Cardiac septum (tissue), 1 donor: ENCODE measurements around the gene CLN6. TPM values are rescaled to one million over a fixed set of nuclear protein-coding genes. Genes with fewer than 3 reads are reported as not detected.
"Not testable (repeated sequence)": the region's sequence is repeated elsewhere in the genome, so short reads cannot be mapped to it uniquely, and the experiment has no call there.

Experiments used
- DNase-seq: peaks from one replicate; pipeline ENCODE4 v3.0.0-alpha.2; 2020; ENCODE audit warnings: low spot score
- intact Hi-C: fragments of 100-400 bp; cut with DNase I; formaldehyde crosslinking; loops from one replicate; pipeline ENCODE4 v1.14.0; 2022
- total RNA-seq: library from RNA; stranded (reverse); fragmentation: NEBNext Ultra II Directional; extraction: Animal tissue kit (Norgen Biotek cat#: 25700); gene quantifications from one replicate; pipeline ENCODE4 v1.2.1, GENCODE V29; 2021
- donor health status: DM: no; HTN: no; CAD: no.

CLN6 gene
- total RNA-seq, 1 donor from 2014 or later = 8.5 TPM

- intact Hi-C loops, DNase-seq: not testable (repeated sequence)
These were observed 57.5 kb downstream of the CLN6 start for GRCh38 chr15:68172037-68172436.

- no peak for DNase-seq
- intact Hi-C loops = loop anchor here (10.0 kb wide), 1 partner anchor 712 kb away; no protein-coding TSS in a partner anchor
These were observed 62.7 kb downstream of the CLN6 start for GRCh38 chr15:68166847-68167246.

GRCh38 chr15:68163191-68163590 is 66.3 kb downstream of the CLN6 start:
- intact Hi-C loops = loop anchor here (5.0 to 10.0 kb wide), 2 partner anchors 44 to 708 kb away; partner anchors contain the start of gene CALML4

GRCh38 chr15:68158046-68158628 is 71.4 kb downstream of the CLN6 start:
- no peak for DNase-seq
- intact Hi-C loops = no loop called here

More at GRCh38 chr15:68163191-68163590, 66.3 kb downstream of the CLN6 start:
- no peak for DNase-seq

- no peak for DNase-seq
- intact Hi-C loops = no loop called here
These were observed 72.5 kb downstream of the CLN6 start for GRCh38 chr15:68157074-68157473.

Other genes with a start within 250 kb of the CLN6 start
- gene PIAS1, start 175.4 kb downstream of the CLN6 start, total RNA-seq = 29.4 TPM
- gene CALML4, start 24.4 kb downstream of the CLN6 start, total RNA-seq = 1.6 TPM
- gene FEM1B, start 48.0 kb upstream of the CLN6 start, total RNA-seq = 114 TPM
- 9.3 TPM for gene ITGA11, start 202.4 kb upstream of the CLN6 start, total RNA-seq